HG03439 (cell line): Measurements from ENCODE around the gene SPOCK3.

ENCODE experiments used
- ATAC-seq: cut with Tn5 transposase; IDR thresholded peaks from one replicate; pipeline ENCODE4 v1.9.1; 2021; ENCODE audit warnings: mild to moderate bottlenecking, moderate library complexity; ENCODE audit not compliant: unreplicated experiment

Gene SPOCK3

DNA sequence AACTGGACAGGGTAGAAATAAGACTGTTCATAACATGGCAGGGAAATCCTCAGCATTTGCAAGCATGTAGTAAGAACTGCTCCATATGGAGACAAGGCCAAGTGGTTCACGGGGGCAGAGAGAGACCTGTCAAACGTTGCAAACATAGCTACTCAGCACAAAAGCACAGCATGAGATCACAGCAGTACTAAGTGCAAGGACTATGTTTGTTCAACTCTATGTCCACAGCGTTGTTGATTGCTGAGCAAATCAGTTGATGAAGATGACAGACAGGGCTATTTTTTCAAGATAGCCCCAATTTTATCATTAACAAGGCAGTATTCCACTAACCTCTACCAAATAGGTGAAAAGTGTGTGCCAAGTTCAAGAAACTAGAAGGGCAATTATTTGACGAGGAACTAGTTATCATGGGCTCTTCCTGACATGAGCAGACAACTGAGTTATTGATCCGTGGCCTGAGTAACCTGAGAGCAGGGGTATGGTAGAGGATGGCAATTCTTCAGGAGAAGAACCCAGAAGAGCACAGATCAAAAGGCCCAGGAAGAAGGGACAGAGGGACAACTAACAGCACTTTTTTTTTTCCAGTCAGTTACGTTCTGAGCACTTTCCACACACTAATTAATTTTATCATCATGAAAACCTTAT lies 57.4 kb downstream of the SPOCK3 start:
- no peak for ATAC-seq

DNA sequence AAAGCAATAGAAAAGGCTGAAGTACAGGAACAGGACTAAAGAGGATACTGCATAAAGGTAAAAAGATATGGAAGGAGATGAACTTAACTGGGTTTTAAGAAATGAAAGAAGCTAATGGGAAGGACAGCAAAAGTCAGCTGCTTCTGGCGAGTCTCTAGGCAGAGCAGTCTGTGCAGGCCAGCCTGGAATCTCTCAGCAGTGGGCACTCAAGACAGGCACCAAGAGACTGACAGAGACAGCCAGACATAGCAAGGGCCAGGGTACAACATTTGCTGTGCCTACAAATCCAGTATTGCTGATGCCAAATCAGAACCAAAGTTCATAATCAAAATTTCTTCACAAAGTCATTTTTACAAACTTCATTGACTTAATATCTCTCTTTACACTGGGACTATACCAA lies 62.4 kb downstream of the SPOCK3 start:
- no peak for ATAC-seq

DNA sequence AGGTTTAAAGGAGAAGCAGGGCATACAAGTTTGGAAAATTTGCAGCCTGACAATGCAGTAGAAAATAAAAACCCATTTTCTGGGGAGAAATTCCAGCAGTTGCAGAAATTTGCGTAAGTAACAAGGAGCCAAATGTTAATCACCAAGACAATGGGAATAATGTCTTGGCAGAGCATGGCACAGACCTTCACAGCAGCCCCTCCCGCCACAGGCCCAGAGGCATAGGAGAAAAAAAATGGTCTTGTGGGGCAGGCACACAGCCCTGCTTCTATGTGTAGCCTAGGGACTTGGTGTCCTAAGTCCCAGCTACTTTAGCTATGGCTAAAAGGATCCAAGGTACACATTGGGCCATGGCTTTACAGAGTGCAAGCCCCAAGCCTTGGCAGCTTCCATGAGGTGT lies 65.7 kb downstream of the SPOCK3 start:
- ATAC-seq: no peak

DNA sequence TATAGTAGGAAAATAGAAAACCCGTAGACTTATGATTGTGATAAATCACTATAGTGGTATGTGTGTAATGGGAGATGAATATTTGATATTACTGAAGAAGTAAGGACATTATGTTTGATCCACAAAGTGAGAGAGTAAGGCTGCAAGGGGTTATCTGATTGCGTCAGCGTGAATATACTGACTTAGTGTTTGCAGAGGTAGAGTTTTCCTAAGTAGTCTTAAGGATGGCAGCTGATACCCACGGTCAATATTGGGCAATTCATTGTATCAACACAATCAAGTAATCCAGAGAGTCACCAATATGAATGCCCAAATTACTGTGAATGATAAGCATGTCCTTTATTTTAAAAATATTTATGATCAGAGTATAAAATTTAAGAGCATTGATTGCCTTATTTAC lies 83.7 kb downstream of the SPOCK3 start:
- no peak for ATAC-seq

DNA sequence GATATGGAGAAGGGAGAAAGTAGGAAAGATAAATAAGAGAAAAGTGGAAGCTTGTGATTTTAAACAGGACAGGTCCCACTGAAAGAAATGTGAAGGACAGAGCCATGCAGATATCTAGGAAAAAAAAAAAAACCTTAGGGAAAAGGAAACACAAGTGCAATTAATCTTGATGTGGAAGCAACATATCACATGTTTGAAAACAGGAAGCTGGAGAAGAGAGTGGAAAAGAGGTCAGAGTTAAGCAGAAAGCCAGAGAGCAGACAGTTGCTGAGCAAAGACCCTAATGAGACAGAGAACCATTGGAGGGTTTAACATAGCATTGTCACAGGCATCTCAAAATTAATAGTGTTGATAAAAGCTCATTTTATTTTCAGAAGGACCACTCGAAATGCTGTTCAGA lies 89.7 kb downstream of the SPOCK3 start:
- no peak for ATAC-seq

DNA sequence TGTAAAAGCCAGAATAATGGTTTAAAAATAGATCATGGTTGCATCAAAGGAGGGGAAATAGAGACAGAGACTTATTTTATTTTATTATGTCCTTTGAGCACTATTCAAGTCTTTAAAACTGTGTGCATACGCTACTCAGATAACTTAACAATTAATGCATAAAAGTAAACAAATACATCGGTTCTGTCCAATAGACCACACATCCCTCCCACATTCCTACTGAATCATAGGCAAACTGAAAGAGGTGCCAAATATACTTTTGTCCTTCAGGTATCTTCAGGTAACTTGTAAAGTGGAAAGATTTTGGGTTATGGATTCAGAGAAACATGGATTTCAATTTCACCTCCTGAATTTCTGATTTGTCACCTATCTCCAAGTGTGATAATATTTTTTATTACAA lies 91.3 kb downstream of the SPOCK3 start:
- ATAC-seq: no peak

DNA sequence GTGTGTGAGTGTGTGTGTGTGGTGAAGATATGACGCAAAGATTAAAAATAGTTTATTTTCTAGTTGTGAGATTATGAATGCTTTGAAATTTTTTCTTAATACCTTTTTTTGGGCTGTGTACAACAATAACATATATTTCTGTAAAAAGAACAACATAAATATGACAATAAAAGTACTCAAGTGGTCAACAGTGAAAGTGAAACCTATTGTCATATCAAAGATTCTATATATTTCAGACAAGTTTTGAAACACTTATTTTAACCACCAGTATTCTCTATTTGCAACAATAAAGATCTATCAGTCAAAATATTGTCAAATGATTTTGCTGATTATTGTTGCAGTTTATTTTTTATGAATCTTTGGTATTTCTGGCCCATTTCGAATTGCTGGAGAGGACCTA lies 98.0 kb downstream of the SPOCK3 start:
- ATAC-seq: no peak

DNA sequence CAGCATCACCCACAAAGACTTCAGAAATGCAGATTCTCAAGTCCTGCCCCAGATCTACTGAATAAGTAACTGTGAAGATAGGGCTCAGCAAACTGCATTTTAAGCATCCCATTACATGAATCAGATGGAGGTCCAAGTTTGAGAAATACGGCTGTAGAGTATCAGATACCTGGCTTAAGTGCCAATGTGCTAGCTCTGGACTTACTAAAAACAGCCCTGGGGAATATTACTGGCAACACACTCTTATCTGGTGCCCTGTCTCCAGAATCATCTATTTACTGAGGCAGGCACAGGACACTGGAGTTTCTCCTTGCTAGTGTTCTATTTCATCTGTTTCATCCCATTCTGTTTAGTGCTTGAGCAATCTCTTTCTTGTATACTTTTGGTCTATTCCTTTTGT lies 105.1 kb downstream of the SPOCK3 start:
- no peak for ATAC-seq

DNA sequence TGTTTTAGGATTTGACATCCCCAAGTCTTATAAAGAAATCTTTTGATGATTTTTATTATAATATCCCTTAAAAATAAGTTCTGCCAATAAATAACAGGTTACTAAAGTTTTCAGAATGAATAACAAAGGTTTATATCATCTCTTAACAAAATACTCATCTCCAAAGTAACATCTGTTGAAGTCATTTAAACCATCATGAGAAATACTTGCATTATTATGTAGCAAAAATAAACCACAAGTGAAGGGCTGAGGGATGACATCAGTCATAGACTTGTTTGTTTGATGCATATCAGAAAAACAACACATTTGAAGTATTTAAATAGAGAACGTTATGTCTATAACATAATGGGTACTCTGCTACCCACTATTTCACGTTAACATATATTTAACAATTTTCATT lies 114.9 kb downstream of the SPOCK3 start:
- ATAC-seq: no peak

DNA sequence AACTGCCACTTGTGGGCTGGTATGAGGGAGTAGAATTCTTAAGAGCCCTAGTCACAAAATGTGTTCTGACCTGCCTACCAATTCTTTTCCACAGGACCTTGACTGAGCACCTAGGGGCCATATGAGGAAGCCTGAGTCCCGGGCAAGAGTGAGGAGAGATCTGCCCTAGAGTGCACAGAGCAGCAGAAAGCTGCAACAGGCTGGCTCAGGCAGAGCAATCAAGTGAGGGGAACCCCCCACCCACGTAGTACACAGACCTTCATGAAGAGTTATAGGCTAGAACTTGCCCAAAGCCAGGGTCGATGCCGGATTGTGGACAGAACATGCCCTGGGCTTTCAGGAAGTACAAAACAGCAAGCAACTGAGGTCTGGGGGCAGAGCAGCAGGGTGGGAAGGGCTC lies 117.0 kb downstream of the SPOCK3 start:
- no peak for ATAC-seq

DNA sequence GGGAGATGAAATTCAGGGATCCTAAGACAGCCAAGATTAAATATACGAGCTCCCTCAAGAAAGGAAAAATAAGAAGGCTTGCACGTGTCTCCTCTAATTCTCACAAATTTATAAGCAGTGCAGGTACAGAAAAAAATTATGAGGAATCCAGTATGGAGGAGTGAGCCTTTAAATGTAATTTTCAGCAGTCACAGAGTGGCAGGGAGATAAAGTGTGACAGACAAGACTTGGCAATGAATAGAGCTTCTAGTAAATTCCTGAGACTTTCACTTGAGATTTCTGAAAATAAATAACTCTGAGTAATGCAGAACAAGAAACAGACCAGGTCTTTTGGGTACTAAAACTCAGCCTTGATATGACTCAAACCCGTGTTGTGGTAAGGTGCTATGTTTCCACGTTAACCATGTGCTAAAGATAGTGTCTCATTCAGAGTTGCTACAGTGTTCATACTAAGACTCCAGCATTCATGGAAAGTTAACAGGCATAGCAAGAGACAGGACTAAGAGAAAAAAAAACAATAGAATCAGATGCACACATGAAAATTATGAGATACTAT lies 119.8 kb downstream of the SPOCK3 start:
- peak; percentile 47 for ATAC-seq

DNA sequence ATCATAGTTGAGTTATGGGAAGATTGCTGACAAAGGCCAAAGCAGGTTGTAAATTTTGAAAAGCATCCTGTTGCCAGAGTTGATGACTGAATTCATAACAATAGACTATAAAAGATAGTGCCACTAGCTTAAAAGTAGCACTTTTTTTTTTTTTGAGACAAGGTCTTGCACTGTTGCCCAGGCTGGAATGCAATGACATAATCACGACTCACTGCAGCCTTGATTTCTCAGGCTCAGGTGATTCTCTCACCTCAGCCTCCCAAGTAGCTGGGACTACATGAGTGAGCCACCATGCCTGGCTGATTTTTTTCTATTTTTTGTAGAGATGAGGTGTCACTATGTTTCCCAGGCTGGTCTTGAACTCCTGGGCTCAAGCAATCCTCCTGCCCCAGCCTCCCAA lies 122.7 kb downstream of the SPOCK3 start:
- no peak for ATAC-seq

DNA sequence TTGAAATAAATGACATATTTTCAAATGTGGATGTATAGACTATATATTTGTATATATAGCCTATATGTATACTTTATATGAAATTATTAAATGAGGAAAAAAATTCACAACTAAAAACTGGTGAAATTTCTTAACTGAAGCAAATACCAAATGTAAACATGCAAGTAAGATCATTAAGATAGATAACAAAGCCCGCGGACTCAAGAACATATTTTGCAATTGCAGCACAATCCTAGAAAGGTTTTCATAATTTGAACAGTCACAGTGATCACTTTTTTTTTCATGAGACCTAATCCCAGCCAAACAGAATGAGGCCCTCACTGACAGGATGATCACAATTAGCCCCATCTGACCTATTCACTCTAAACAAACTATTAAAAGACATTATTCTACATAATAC lies 123.2 kb downstream of the SPOCK3 start:
- ATAC-seq: no peak

DNA sequence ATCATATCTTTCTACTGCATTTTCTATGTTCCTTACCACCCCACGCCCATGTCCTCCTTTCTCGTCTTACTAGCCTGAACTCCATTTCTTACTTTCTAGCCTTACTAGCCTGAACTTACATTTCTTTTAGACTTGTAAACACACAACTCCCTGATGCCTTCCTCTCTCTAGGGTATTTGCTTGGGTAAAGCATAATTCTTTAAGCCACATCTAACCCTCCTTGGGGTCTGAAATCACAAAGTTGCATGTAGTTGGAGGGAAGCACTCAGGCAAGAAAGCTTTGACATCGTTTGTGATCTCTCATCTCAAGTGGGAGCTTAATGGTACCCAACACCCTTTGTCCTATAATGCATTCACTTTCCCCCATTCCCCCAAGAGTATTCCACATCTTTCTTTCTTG lies 124.4 kb downstream of the SPOCK3 start:
- no peak for ATAC-seq

DNA sequence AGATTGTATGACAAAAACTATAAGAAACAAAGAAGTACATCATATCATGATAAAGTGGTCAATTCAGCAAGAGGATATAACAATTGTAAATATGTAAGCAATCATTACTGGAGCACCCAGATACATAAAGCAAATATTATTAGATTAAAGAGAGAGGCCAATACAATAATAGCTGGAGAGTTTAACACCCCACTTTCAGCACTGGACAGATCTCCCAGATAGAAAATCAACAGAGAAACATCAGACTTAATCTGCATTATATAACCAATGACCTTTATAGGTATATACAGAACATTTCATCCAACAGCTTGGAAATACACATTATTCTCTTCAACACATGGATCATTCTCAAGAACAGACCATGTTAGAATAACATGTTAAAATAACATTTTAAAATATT lies 128.4 kb downstream of the SPOCK3 start:
- no peak for ATAC-seq

DNA sequence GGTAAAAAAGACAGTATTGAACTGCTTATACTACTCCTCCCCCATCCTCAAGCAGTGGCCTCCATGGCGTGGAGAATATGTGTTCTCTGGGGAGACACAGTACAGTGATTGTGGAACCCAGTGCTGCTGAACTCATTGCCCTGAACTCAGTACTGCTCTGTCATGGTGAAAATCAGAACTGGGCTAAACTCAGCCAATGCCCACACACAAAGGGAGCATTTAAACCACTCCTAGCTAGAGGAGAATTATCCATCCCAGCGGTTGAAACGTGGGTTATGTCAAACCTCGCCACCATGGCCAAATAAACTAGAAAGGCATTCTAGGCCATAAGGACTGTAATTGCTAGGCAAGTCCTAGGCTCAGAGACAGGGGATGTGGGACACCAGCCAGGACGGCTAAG lies 131.8 kb downstream of the SPOCK3 start:
- ATAC-seq: no peak

DNA sequence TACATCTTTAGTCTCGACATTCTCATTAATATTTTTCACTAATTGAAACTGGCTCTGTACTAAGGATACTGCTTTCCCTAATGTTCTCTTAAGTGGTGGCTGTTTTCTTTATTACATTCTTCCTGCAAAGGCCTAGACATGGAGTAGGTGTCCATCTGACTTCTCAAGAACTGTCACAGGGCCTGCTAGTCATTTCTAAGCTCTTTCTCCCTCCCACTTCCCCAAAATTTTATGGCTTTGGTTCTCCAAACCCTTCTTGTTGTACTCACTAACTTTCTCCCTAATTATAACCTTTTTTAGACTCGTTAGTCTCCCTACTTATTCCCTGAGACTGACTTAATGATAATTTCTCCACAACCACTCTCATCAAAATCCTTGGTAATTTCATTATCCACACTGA lies 133.3 kb downstream of the SPOCK3 start:
- no peak for ATAC-seq

DNA sequence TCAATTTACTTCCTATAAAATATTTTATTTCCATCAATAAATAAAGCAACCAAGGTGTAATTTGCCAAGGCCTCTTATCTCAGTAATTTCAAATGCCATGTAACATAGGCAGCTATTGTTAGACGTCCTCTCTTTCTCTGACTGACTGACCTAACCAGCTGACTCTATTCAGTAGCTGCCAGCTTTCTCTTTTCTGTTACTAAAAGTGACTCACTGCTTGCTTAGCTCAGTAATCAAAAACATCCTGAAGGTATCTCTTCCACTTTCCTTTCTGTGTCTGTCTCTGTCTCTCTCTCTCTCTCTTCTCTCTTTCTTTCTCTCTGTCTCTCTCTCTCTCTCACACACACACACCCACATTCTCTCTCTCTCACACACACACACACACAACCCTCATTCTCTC lies 134.2 kb downstream of the SPOCK3 start:
- ATAC-seq: peak; percentile 91

DNA sequence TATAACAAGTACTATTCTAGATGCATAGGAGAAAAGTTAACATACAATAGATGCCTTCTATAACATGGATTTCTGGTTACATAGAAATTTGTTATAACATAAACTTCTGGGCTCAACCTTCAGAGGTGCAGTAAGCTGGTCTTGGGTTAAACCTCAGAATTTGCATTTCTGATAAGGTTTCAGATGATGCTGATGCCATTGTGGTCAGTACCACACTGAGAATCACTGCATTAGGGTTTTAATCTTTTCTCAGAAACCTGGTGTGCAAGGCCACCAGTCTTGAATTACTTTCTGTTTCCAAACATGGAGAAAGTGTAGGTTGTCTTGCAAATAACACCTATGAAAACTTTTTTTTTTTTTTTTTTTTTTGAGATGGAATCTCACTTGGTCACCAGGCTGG lies 146.2 kb downstream of the SPOCK3 start:
- peak; percentile 92 for ATAC-seq

DNA sequence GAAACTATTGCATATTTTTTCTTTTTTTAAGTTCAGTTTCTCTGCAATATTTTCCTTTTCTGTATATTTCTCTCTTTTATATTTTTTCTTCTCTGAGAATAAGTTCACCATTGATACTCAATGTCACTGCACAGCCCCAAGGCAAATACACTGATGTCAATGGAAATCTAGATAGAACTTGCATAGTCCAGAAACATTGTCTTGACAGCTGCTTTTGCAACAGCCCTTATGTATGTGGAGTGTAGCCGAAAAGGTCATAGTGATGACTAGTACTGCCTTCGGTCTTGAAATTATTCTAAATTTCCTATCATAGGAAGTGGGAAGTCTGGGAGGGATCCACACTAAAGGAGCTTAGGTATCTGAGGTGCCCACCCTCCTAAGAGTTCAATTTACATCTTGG lies 150.0 kb downstream of the SPOCK3 start:
- ATAC-seq: no peak

DNA sequence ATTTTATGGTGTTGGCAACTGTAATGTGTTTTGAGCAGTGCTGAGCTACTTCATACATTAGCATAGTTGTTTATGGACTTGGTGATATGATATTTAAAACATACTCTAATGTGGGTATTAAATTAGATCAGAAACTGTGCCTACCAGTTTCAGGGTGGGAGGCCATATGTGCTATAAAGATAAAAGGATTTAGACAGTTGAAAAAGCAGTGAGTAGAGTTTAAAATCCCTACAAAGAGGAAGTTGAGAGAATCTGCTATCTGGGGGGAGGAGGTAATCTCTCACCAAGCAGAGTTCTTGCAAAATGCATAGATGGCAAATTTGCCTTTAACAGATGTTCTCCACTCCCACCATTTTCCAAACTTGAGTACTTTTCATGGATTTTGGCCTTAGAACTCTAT lies 154.5 kb downstream of the SPOCK3 start:
- ATAC-seq: no peak

DNA sequence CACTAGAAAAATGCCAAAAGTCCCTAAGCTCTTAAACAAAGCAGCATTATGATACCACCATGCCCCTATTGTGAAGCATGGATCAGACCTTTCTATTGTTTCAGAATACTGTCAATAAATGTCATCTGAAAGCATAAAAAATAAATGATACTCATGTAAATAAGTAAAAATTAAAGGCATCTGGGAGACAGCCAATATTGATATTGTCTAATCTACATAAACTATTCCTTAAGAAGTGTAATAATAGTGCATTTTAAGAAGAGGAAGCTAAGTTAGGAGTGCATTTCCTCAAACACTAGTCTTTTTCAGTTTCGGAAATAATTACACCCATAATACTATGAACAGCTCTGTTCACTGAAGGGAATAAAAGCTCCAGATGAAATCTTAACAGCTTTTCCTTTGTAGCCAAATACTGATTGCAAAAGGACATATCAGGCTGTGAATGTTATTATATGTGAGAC lies 181.6 kb downstream of the SPOCK3 start:
- no peak for ATAC-seq

DNA sequence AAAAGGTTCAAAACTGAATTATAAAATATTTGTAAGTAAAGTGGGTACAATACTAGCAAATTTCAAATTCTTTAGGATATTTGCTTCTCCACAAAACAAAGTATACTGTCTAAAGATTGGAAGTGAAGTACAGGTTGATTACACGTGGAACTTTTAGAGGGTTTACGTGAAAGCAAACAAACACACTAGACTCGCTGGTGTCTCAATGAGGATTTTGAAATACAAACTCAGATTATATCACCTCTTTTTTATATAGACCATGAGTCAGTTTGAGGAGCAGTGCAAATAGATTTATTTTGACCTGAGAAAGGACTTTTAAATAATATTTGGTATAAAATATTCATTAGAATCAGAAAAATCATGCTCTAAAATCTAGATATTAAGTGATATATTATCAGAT lies 185.0 kb downstream of the SPOCK3 start:
- no peak for ATAC-seq
